H1 (cell line): ENCODE measurements around the gene FOXC1. TPM values are rescaled to one million over a fixed set of nuclear protein-coding genes. Genes with fewer than 3 reads are reported as not detected.

ENCODE experiments used
- CTCF ChIA-PET: fragments of 300-600 bp; sonication (Branson Sonifier 250); formaldehyde crosslinking; loops from one replicate; lab custom pipeline; 2021; ENCODE audit not compliant: partially characterized antibody; lab: Charles Lee
- POLR2A ChIA-PET: fragments of 300-600 bp; sonication (Branson Sonifier 250); formaldehyde crosslinking; loops from one replicate; lab custom pipeline; 2021; ENCODE audit warnings: inconsistent platforms; ENCODE audit not compliant: partially characterized antibody; lab: Charles Lee
- DNase-seq, 2 experiments: peaks; one replicate each; pipeline versions ENCODE4 v3.0.0 to v3.0.0-alpha.2; 2010 to 2022; ENCODE audit warnings: low spot score in 2 of 2, low read depth in 1 of 2, mixed read lengths in 1 of 2
- FAIRE-seq: peaks from 2 replicates; lab custom pipeline; 2011; peaks lifted over from hg19 to GRCh38; lab: Jason Lieb, UNC
- H2AFZ ChIP-seq: 2 replicates; pipeline ENCODE4 v1.8.1; 2012; ENCODE audit warnings: low read length, inconsistent platforms
- H2AK5ac ChIP-seq: 2 replicates; pipeline ENCODE4 v1.6.1; 2013; ENCODE audit warnings: low read depth, low read length
- H2BK120ac ChIP-seq: replicated peaks from 2 replicates; pipeline ENCODE3; 2013; ENCODE audit warnings: low read depth, low read length, inconsistent platforms
- H2BK12ac ChIP-seq: 2 replicates; pipeline ENCODE4 v1.6.1; 2013; ENCODE audit warnings: low read depth, low read length
- H2BK15ac ChIP-seq: 2 replicates; pipeline ENCODE4 v1.6.1; 2013; ENCODE audit warnings: low read length
- H2BK20ac ChIP-seq: 2 replicates; pipeline ENCODE4 v1.6.1; 2013; ENCODE audit warnings: low read length
- H2BK5ac ChIP-seq: 2 replicates; pipeline ENCODE4 v1.6.1; 2013; ENCODE audit warnings: low read depth, low read length
- H3K14ac ChIP-seq: 2 replicates; pipeline ENCODE4 v1.6.1; 2013; ENCODE audit warnings: inconsistent platforms; ENCODE audit not compliant: insufficient read length
- H3K18ac ChIP-seq: 2 replicates; pipeline ENCODE4 v1.6.1; 2013; ENCODE audit warnings: low read length; ENCODE audit errors: extremely low read depth
- H3K23ac ChIP-seq: 2 replicates; pipeline ENCODE4 v1.6.1; 2013; ENCODE audit warnings: inconsistent platforms; ENCODE audit not compliant: insufficient read length
- H3K23me2 ChIP-seq: 2 replicates; pipeline ENCODE4 v1.6.1; 2013; ENCODE audit warnings: low read depth, low read length
- H3K27ac ChIP-seq: 2 replicates; pipeline ENCODE4 v1.6.1; 2011; ENCODE audit warnings: low read depth, low read length, inconsistent platforms
- H3K27me3 ChIP-seq, 4 experiments: replicated peaks in 1 of 4; 1 replicate in 1 of 4; 2 replicates in 3 of 4; pipeline versions ENCODE4 v1.6.1 to v1.8.1; 2011 to 2013; ENCODE audit warnings: low read length in 3 of 4, mild to moderate bottlenecking in 3 of 4, inconsistent platforms in 2 of 4, mixed read lengths in 2 of 4, moderate library complexity in 1 of 4; ENCODE audit not compliant: control insufficient read depth in 3 of 4, insufficient read depth in 3 of 4; ENCODE audit errors: extremely low read depth in 1 of 4
- H3K36me3 ChIP-seq, 4 experiments: 2 replicates each; pipeline versions ENCODE4 v1.6.1 to v1.8.1; 2011 to 2013; ENCODE audit warnings: mild to moderate bottlenecking in 4 of 4, low read length in 3 of 4, moderate library complexity in 2 of 4, control low read depth in 1 of 4, inconsistent platforms in 1 of 4; ENCODE audit not compliant: insufficient read depth in 4 of 4, control insufficient read depth in 2 of 4
- H3K4ac ChIP-seq: replicated peaks from 2 replicates; pipeline ENCODE3; 2013; ENCODE audit warnings: low read length, low read depth, mixed read lengths, inconsistent platforms; ENCODE audit not compliant: insufficient read length
- H3K4me1 ChIP-seq, 4 experiments: replicated peaks in 1 of 4; 1 replicate in 1 of 4; 2 replicates in 3 of 4; pipeline versions ENCODE4 v1.6.1 to v1.8.1; 2011 to 2013; ENCODE audit warnings: low read length in 3 of 4, inconsistent platforms in 2 of 4, mixed read lengths in 1 of 4; ENCODE audit not compliant: insufficient read depth in 4 of 4, control insufficient read depth in 3 of 4
- H3K4me2 ChIP-seq, 2 experiments: 2 replicates each; pipeline versions ENCODE4 v1.6.1 to v1.8.1; 2011 to 2013; ENCODE audit warnings: low read depth in 2 of 2, low read length in 2 of 2, control low read depth in 1 of 2, inconsistent platforms in 1 of 2, mild to moderate bottlenecking in 1 of 2; ENCODE audit not compliant: insufficient read depth in 1 of 2
- H3K4me3 ChIP-seq, 4 experiments: fragments of 200-600, 300-600 bp in 1 of 4; sonication (generic), shearing (Covaris generic), sonication (Bioruptor Twin) in 1 of 4; 2 replicates each; pipeline versions ENCODE4 v1.5.1 to v1.8.1; 2011 to 2016; ENCODE audit warnings: low read length in 4 of 4, low read depth in 3 of 4, control low read depth in 2 of 4, inconsistent platforms in 2 of 4, mild to moderate bottlenecking in 2 of 4, mixed read lengths in 1 of 4, moderate library complexity in 1 of 4; ENCODE audit not compliant: insufficient read depth in 2 of 4; ENCODE audit errors: extremely low read depth in 1 of 4
- H3K56ac ChIP-seq: replicated peaks from 2 replicates; pipeline ENCODE3; 2013; ENCODE audit warnings: low read depth, mild to moderate bottlenecking, mixed read lengths, low read length, inconsistent platforms; ENCODE audit not compliant: insufficient read length
- H3K79me1 ChIP-seq: 2 replicates; pipeline ENCODE4 v1.6.1; 2013; ENCODE audit warnings: low read depth, low read length, control low read depth
- H3K79me2 ChIP-seq, 2 experiments: 2 replicates each; pipeline versions ENCODE4 v1.6.1 to v1.8.1; 2012 to 2013; ENCODE audit warnings: low read length in 2 of 2, mild to moderate bottlenecking in 2 of 2, inconsistent platforms in 1 of 2; ENCODE audit not compliant: insufficient read depth in 2 of 2, control insufficient read depth in 1 of 2
- H3K9ac ChIP-seq, 4 experiments: replicated peaks in 1 of 4; 1 replicate in 1 of 4; 2 replicates in 3 of 4; pipeline versions ENCODE4 v1.6.1 to v1.8.1; 2011 to 2013; ENCODE audit warnings: low read depth in 3 of 4, low read length in 3 of 4, control low read depth in 2 of 4, mild to moderate bottlenecking in 2 of 4, moderate library complexity in 2 of 4, inconsistent platforms in 1 of 4; ENCODE audit errors: extremely low read depth in 1 of 4
- H3K9me3 ChIP-seq, 2 experiments: 2 replicates each; pipeline versions ENCODE4 v1.6.1 to v1.8.1; 2012 to 2013; ENCODE audit warnings: mild to moderate bottlenecking in 2 of 2, moderate library complexity in 2 of 2, control low read depth in 1 of 2, inconsistent platforms in 1 of 2, low read depth in 1 of 2, low read length in 1 of 2, mixed read lengths in 1 of 2; ENCODE audit not compliant: insufficient read depth in 2 of 2
- H4K20me1 ChIP-seq, 2 experiments: replicated peaks in 1 of 2; 2 replicates each; pipeline versions ENCODE3 to v1.8.1; 2011 to 2013; ENCODE audit warnings: inconsistent platforms in 2 of 2, low read length in 2 of 2, mild to moderate bottlenecking in 1 of 2; ENCODE audit not compliant: insufficient read depth in 2 of 2, control insufficient read depth in 1 of 2
- H4K5ac ChIP-seq: 2 replicates; pipeline ENCODE4 v1.6.1; 2013; ENCODE audit warnings: low read length, low read depth, mixed read lengths, inconsistent platforms; ENCODE audit not compliant: insufficient read length
- H4K8ac ChIP-seq: 2 replicates; pipeline ENCODE4 v1.8.0; 2013; ENCODE audit warnings: mild to moderate bottlenecking, moderate library complexity, low read length, inconsistent platforms; ENCODE audit not compliant: insufficient read depth; ENCODE audit errors: extremely low read depth
- H4K91ac ChIP-seq: replicated peaks from 2 replicates; pipeline ENCODE3; 2013; ENCODE audit warnings: low read length, mixed read lengths, inconsistent platforms; ENCODE audit not compliant: insufficient read length
- CEBPB ChIP-seq: IDR thresholded peaks from 2 replicates; pipeline ENCODE4 v1.6.1; 2012; ENCODE audit warnings: low read depth, low read length
- EZH2 ChIP-seq: fragments of 200-600 bp; sonication (generic); IDR thresholded peaks from 2 replicates; pipeline ENCODE4 v1.7.1; 2012; ENCODE audit warnings: low read depth, mild to moderate bottlenecking, moderate library complexity, low read length, inconsistent platforms; ENCODE audit not compliant: severe bottlenecking
- HDAC6 ChIP-seq: IDR thresholded peaks from one replicate; pipeline ENCODE4 v1.7.1; 2012; ENCODE audit warnings: low read depth, mild to moderate bottlenecking, inconsistent platforms, low read length, moderate library complexity
- POLR2A ChIP-seq, 2 experiments: IDR thresholded peaks; 1 replicate in 1 of 2; 2 replicates in 1 of 2; pipeline ENCODE4 v1.6.1; 2011; ENCODE audit warnings: low read depth in 2 of 2, low read length in 2 of 2, mild to moderate bottlenecking in 2 of 2; ENCODE audit errors: control extremely low read depth in 1 of 2
- RAD21 ChIP-seq, 2 experiments: IDR thresholded peaks in 1 of 2; conservative IDR thresholded peaks in 1 of 2; 2 replicates each; pipeline ENCODE4 v1.6.1; 2011; ENCODE audit warnings: low read depth in 2 of 2, low read length in 2 of 2, improper control_type of control experiment in 1 of 2, inconsistent platforms in 1 of 2, mild to moderate bottlenecking in 1 of 2, moderate library complexity in 1 of 2
- RNF2 ChIP-seq: fragments of 200-900, 300-1000 bp; sonication (generic); IDR thresholded peaks from 2 replicates; pipeline ENCODE4 v1.7.1; 2016; ENCODE audit warnings: borderline replicate concordance, low read depth, mild to moderate bottlenecking, antibody characterized with exemption, low read length; ENCODE audit not compliant: poor library complexity, severe bottlenecking; ENCODE audit errors: missing control alignments
- SUZ12 ChIP-seq: fragments of 200-600 bp; sonication (generic); IDR thresholded peaks from 2 replicates; pipeline ENCODE4 v1.6.1; 2012; ENCODE audit warnings: mild to moderate bottlenecking, inconsistent platforms, low read length, moderate library complexity, mixed read lengths
- WGBS, 2 experiments: shearing (Covaris generic) in 1 of 2; methylation state at CpG; one replicate each; pipeline versions ENCODE4 v1.1.6 to v1.1.7; 2013 to 2015; ENCODE audit warnings: low lambda C conversion rate in 2 of 2, mixed read lengths in 2 of 2, inconsistent platforms in 1 of 2, low coverage in 1 of 2, missing lambda C conversion rate in 1 of 2; ENCODE audit not compliant: insufficient replicate concordance in 2 of 2, insufficient coverage in 1 of 2, insufficient read length in 1 of 2; ENCODE audit errors: extremely low coverage in 1 of 2, missing lambda C conversion rate in 1 of 2; 5-methylcytosine and 5-hydroxymethylcytosine counted together
- polyA plus RNA-seq, 7 experiments: library from polyadenylated mRNA; depleted of rRNA in 3 of 7; stranded (reverse) in 5 of 7; unstranded in 2 of 7; fragments of >200 nt in 5 of 7; fragments of 200-250 nt in 2 of 7; gene quantifications; 1 replicate in 5 of 7; 2 replicates in 1 of 7; 4 replicates in 1 of 7; pipeline versions ENCODE4 v1.2.1 to v1.2.3, GENCODE V29; 2011 to 2013; ENCODE audit warnings: missing spikeins in 2 of 7, mixed read lengths in 2 of 7
- total RNA-seq: library from RNA; stranded (reverse); fragmentation: NEBNext Ultra II Directional; extraction: Animal tissue kit (Norgen Biotek cat#: 25700); gene quantifications from 2 replicates; pipeline ENCODE4 v1.2.1, GENCODE V29; 2021

The FOXC1 gene
- total and polyA plus RNA-seq, 2 of the 8 experiments (the other 6 are each of a cell fraction or from before 2014, with no cell fraction given): 0.22 TPM; not detected in 1

DNA sequence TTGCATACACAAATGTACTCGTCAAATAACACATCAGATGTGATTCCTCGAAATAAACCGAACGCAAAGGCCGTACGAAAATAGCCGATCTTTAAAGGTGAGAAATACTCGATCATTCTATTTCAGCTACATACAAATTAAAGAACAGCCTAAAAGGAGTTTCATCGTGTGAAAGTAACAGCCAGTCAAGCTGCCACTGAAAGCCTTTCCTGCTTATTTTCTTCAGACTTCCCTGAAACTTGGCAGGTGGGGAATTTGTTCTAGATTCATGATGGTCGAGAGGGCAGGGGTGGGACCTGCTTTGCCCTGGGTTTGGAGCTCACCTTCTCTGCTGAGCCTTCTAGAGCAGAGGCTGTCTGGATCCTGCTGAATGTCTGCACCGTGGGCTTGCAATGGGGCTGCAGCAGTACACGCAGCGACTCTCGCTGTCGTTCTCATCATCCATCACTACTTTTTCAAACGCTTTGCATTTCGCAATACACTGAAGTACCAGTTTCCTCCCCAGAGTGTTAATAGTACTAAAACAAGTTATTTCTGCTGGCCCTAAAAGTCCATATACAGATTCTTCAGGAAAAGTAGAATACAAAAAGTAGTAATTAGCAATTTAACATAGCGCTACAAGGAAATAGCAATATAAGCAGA is 16.2 kb downstream of the FOXC1 start:
- Histone ChIP-seq H3K14ac (no peak overlapping the region), H3K36me3 (peaks cover 0 to 7% (median 0%) of the 10 kb centered on the region in 4 experiments; a peak in 2 of 8 replicates), H3K56ac (no peak overlapping the region), H2BK5ac (no peak overlapping the region), H3K23ac (no peak overlapping the region), H3K9ac (no peak overlapping the region), H3K18ac (no peak overlapping the region), H2BK12ac (no peak overlapping the region), H3K27ac (no peak overlapping the region), H2BK20ac (no peak overlapping the region), H4K20me1 (peaks cover 18 to 25% of the 10 kb centered on the region in 2 experiments), H4K8ac (no peak overlapping the region), H4K5ac (no peak overlapping the region), H2BK15ac (no peak overlapping the region), H3K4ac (no peak overlapping the region), H2AK5ac (no peak overlapping the region), H3K4me1 (peaks cover 0 to 12% (median 10%) of the 10 kb centered on the region in 4 experiments; a peak in 5 of 7 replicates), H3K9me3 (no peaks in the 10 kb centered on the region; a peak in 1 of 4 replicates), H3K79me2 (no peaks in the 10 kb centered on the region), H3K27me3 (peaks cover 67 to 88% (median 82%) of the 10 kb centered on the region in 4 experiments), H3K4me2 (peak overlapping the region in 1 of 2 experiments; percentile 61; a peak in 1 of 4 replicates), H3K4me3 (no peak overlapping the region), H3K23me2 (no peaks in the 10 kb centered on the region; the same call in 1 of the 2 replicates), H3K79me1 (no peaks in the 10 kb centered on the region), H2AFZ (no peak overlapping the region), H4K91ac (no peak overlapping the region), H2BK120ac (no peak overlapping the region)
- no peak for DNase-seq
- WGBS, 2 experiments: 48% methylated on average over 18 of the region's 18 CpGs; no CpG with 5 or more reads in 1 of the 2 experiments
- TF ChIP-seq RNF2 (peak; percentile 51), POLR2A (IDR thresholded peaks at IDR 0.05; ENCODE audit: control extremely low read depth in 1 of 2, low read depth in 2 of 2, low read length in 2 of 2) (no peak), CEBPB (peak; percentile 82), EZH2 (peak; percentile 16), HDAC6 (no peak), RAD21 (IDR thresholded peaks at IDR 0.05 in 1 of 2, conservative IDR thresholded peaks at IDR 0.05 in 1 of 2; ENCODE audit: low read depth in 2 of 2, low read length in 2 of 2) (no peak), SUZ12 (no peak; the same call in 1 of the 2 replicates)
- FAIRE-seq: no peak
- CTCF ChIA-PET: interaction anchor here (0.9 to 2.6 kb wide), 6 partner anchors 9 to 34 kb away, joined by 3 to 8 read pairs (median 5); no protein-coding TSS in a partner anchor
- POLR2A ChIA-PET: interaction anchor here (1.5 kb wide), 1 partner anchor 18 kb away, joined by 4 read pairs; no protein-coding TSS in a partner anchor
